ENCODE measurements around the gene FPR3. TPM values are rescaled to one million over a fixed set of nuclear protein-coding genes. Genes with fewer than 3 reads are reported as not detected.
"Not testable (repeated sequence)": the region's sequence is repeated elsewhere in the genome, so short reads cannot be mapped to it uniquely, and the experiment has no call there.

The FPR3 gene
- total and polyA plus RNA-seq, 2 donors (not counting 3 experiments of a cell fraction or from before 2014, with no cell fraction given), result not detected

- H3K4me2 ChIP-seq (ENCODE audit: insufficient read depth, low read length); DNase-seq (ENCODE audit: low read depth, low spot score); H3K27me3 ChIP-seq (ENCODE audit: control insufficient read depth in 2 of 2, insufficient read depth in 2 of 2, low read length in 2 of 2); H3K27ac ChIP-seq (ENCODE audit: insufficient read depth, low read depth, low read length); H3K4me1 ChIP-seq (ENCODE audit: control insufficient read depth, extremely low read depth, insufficient read depth, low read length); H3K4me3 ChIP-seq (replicated peaks in 1 of 3; ENCODE audit: insufficient read depth in 1 of 3, low read depth in 1 of 3, low read length in 3 of 3); H2AFZ ChIP-seq (ENCODE audit: low read depth, low read length); H3K36me3 ChIP-seq (ENCODE audit: control insufficient read depth in 2 of 2, extremely low read depth in 1 of 2, insufficient read depth in 2 of 2, low read length in 2 of 2); H3K9ac ChIP-seq (replicated peaks; ENCODE audit: extremely low read depth, insufficient read depth, low read length); intact Hi-C loops (cut with micrococcal nuclease); POLR2A ChIA-PET; FAIRE-seq; BruUV-seq (replicated peaks); H3K79me2 ChIP-seq (ENCODE audit: control insufficient read depth, insufficient read depth, low read length); dilution Hi-C loops (cut with MboI; ENCODE audit: extremely low pct_ligation_motif_present, low sequenced_read_pairs); H3K9me3 ChIP-seq (replicated peaks; ENCODE audit: control insufficient read depth, insufficient read depth, low read length); H3K9me1 ChIP-seq (replicated peaks; ENCODE audit: control insufficient read depth, extremely low read depth, insufficient read depth, low read length); H4K20me1 ChIP-seq (replicated peaks; ENCODE audit: control insufficient read depth, extremely low read depth, insufficient read depth, low read length): not testable (repeated sequence)
- CTCF ChIA-PET, result interaction anchor here (1.2 kb wide), 1 partner anchor 11 kb away, joined by 3 read pairs; no protein-coding TSS in a partner anchor
Observed at GRCh38 chr19:51806571-51806970, 11.6 kb downstream of the FPR3 start.

- dilution Hi-C loops (cut with MboI; ENCODE audit: extremely low pct_ligation_motif_present, low sequenced_read_pairs), result no loop called here
Observed at GRCh38 chr19:51807111-51807701, 12.2 kb downstream of the FPR3 start.

More at GRCh38 chr19:51807111-51807701, 12.2 kb downstream of the FPR3 start:
- no peak overlapping the region for H3K27ac ChIP-seq (ENCODE audit: insufficient read depth, low read depth, low read length)
- no peaks in the 10 kb centered on the region for H3K9me1 ChIP-seq (replicated peaks; ENCODE audit: control insufficient read depth, extremely low read depth, insufficient read depth, low read length)
- intact Hi-C loops (cut with micrococcal nuclease), result no loop called here
- H2AFZ ChIP-seq (ENCODE audit: low read depth, low read length), result no peak overlapping the region
- FAIRE-seq, result no peak
- ChIA-PET CTCF (interaction anchor here (1.2 kb wide), 1 partner anchor 10 kb away, joined by 3 read pairs; no protein-coding TSS in a partner anchor), POLR2A (no interaction called here)
- DNase-seq (ENCODE audit: low read depth, low spot score), result no peak
- no peaks in the 10 kb centered on the region for H3K79me2 ChIP-seq (ENCODE audit: control insufficient read depth, insufficient read depth, low read length)
- H3K27me3 ChIP-seq (ENCODE audit: control insufficient read depth in 2 of 2, insufficient read depth in 2 of 2, low read length in 2 of 2), result no peaks in the 10 kb centered on the region
- no peaks in the 10 kb centered on the region for H3K9me3 ChIP-seq (replicated peaks; ENCODE audit: control insufficient read depth, insufficient read depth, low read length)
- no peak overlapping the region for H3K4me3 ChIP-seq (replicated peaks in 1 of 3; ENCODE audit: insufficient read depth in 1 of 3, low read depth in 1 of 3, low read length in 3 of 3)
- no peaks in the 10 kb centered on the region for H3K4me1 ChIP-seq (ENCODE audit: control insufficient read depth, extremely low read depth, insufficient read depth, low read length)
- H3K9ac ChIP-seq (replicated peaks; ENCODE audit: extremely low read depth, insufficient read depth, low read length), result no peak overlapping the region
- no peaks in the 10 kb centered on the region for H3K36me3 ChIP-seq (ENCODE audit: control insufficient read depth in 2 of 2, extremely low read depth in 1 of 2, insufficient read depth in 2 of 2, low read length in 2 of 2)
- no TSS peak for BruUV-seq (replicated peaks)
- no peaks in the 10 kb centered on the region for H4K20me1 ChIP-seq (replicated peaks; ENCODE audit: control insufficient read depth, extremely low read depth, insufficient read depth, low read length)
- H3K4me2 ChIP-seq (ENCODE audit: insufficient read depth, low read length), result no peak overlapping the region
- TF ChIP-seq MAX (IDR thresholded peaks at IDR 0.05; ENCODE audit: insufficient read depth, insufficient read length) (no peak), EZH2 (IDR thresholded peaks at IDR 0.05; ENCODE audit: borderline replicate concordance, low read depth, low read length, severe bottlenecking) (no peak), POLR2AphosphoS5 (IDR thresholded peaks at IDR 0.05; ENCODE audit: insufficient read depth, low read depth, low read length) (no peak), GATA2 (IDR thresholded peaks at IDR 0.05; ENCODE audit: insufficient read depth, insufficient read length, low read depth, low read length) (no peak)

Measured in endothelial cell of umbilical vein (primary cell).